Psoas muscle (tissue), 8 donors: ENCODE data around the gene DCAF4. TPM values are rescaled to one million over a fixed set of nuclear protein-coding genes. Genes with fewer than 3 reads are reported as not detected.

Source experiments
- ATAC-seq, 4 donors: fragments of 200-7000 bp; cut with Tn5 transposase; one replicate each; pipeline ENCODE4 v1.9.1; 2020; ENCODE audit warnings: moderate library complexity in 3 of 4, mild to moderate bottlenecking in 2 of 4
- DNase-seq, 2 donors: peaks; one replicate each; pipeline ENCODE4 v3.0.0-alpha.2; 2020
- H3K27ac ChIP-seq: fragments of 200-600 bp; one replicate; pipeline ENCODE4 v1.8.0; 2022
- H3K27me3 ChIP-seq, 3 donors: fragments of 200-600 bp in 1 of 3; one replicate each; pipeline versions ENCODE4 v1.6.1 to v1.8.0; 2013 to 2022; ENCODE audit warnings: low read length in 2 of 3, mild to moderate bottlenecking in 2 of 3, moderate library complexity in 1 of 3; ENCODE audit not compliant: insufficient read depth in 3 of 3
- H3K36me3 ChIP-seq, 2 donors: fragments of 200-600 bp in 1 of 2; one replicate each; pipeline versions ENCODE4 v1.6.1 to v1.8.0; 2013 to 2022; ENCODE audit warnings: low read depth in 1 of 2, mild to moderate bottlenecking in 1 of 2, moderate library complexity in 1 of 2; ENCODE audit not compliant: insufficient read depth in 1 of 2
- H3K4me1 ChIP-seq: fragments of 200-600 bp; one replicate; pipeline ENCODE4 v1.8.0; 2022
- H3K4me3 ChIP-seq: fragments of 200-600 bp; one replicate; pipeline ENCODE4 v1.8.0; 2022; ENCODE audit warnings: mild to moderate bottlenecking
- H3K9me3 ChIP-seq: fragments of 200-600 bp; one replicate; pipeline ENCODE4 v1.8.0; 2022
- WGBS, 3 donors: extraction: QIAGEN DNeasy Blood & Tissue Kit; methylation state at CpG; one replicate each; pipeline versions ENCODE4 v1.1.6 to v1.1.7; 2013; 5-methylcytosine and 5-hydroxymethylcytosine counted together
- intact Hi-C, 2 donors: fragments of 100-400 bp; cut with DNase I; formaldehyde crosslinking; loops; one replicate each; pipeline versions ENCODE4 v1.11.0 to v1.14.2; 2022
- polyA plus RNA-seq, 3 donors: library from polyadenylated mRNA; stranded (reverse); fragments of 200-250 nt; gene quantifications; one replicate each; pipeline ENCODE4 v1.2.3, GENCODE V29; 2013
- total RNA-seq, 4 donors: library from RNA; stranded (reverse); fragmentation: NEBNext Ultra II Directional in 2 of 4; extraction: Animal tissue kit (Norgen Biotek cat#: 25700) in 2 of 4; gene quantifications; one replicate each; pipeline versions ENCODE4 v1.2.1 to v1.2.4, GENCODE V29; 2021 to 2023
- TF ChIP-seq, protein P1 (sequence below): fragments of 200-600 bp; IDR thresholded peaks from one replicate; pipeline ENCODE4 v1.8.0; 2022; ENCODE audit warnings: antibody characterized with exemption
- donor health status: healthy with polysubstance abuse.
- donor health status: DM: no; HTN: no; CAD: no; lungs with moderate emphysema.
- donor health status: Bipolar disorder and iron deficiency.
- donor health status: healthy.
- donor health status: DM: yes; HTN: yes; CAD: no.
- donor health status: DM: no; HTN: no; CAD: no.
- donor health status: DM: no; HTN: no; CAD: no.
- donor health status: DM: yes; HTN: yes; CAD: no.

The DCAF4 gene
- total and polyA plus RNA-seq, 7 donors = 11.1 to 26.0 (median 18.1) TPM

DNA sequence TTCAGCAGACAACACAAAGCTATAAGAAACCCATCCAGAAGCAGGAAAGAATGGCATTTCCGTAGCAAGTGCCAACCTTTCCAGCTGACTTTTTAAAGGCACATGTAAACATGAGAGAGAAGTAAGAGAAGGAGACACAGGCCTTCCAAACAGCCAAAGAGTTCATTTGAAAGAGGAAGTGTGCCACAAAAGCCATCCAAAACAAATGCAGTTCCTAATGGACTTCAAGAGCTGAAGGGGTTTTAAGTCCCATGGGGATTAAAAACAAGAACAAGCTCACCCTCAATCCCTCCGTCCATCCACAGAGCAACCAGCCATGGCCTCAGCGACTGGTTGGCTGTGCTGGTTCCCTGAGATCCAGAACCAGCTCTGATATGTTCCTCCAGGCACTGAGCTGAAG lies 27.8 kb upstream of the DCAF4 start:
- intact Hi-C loops = no loop called here
- peak overlapping the region; percentile 62 for H3K27ac ChIP-seq
- ATAC-seq = no peak
- TF ChIP-seq, protein P1, sequence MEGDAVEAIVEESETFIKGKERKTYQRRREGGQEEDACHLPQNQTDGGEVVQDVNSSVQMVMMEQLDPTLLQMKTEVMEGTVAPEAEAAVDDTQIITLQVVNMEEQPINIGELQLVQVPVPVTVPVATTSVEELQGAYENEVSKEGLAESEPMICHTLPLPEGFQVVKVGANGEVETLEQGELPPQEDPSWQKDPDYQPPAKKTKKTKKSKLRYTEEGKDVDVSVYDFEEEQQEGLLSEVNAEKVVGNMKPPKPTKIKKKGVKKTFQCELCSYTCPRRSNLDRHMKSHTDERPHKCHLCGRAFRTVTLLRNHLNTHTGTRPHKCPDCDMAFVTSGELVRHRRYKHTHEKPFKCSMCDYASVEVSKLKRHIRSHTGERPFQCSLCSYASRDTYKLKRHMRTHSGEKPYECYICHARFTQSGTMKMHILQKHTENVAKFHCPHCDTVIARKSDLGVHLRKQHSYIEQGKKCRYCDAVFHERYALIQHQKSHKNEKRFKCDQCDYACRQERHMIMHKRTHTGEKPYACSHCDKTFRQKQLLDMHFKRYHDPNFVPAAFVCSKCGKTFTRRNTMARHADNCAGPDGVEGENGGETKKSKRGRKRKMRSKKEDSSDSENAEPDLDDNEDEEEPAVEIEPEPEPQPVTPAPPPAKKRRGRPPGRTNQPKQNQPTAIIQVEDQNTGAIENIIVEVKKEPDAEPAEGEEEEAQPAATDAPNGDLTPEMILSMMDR = no peak
- no peaks in the 10 kb centered on the region for H3K36me3 ChIP-seq
- no peak overlapping the region for H3K4me3 ChIP-seq
- DNase-seq = no peak
- 52 to 59% (median 57%) methylated on average over 3 of the region's 3 CpGs for WGBS, 3 donors
- H3K27me3 ChIP-seq = no peaks in the 10 kb centered on the region
- H3K4me1 ChIP-seq = peaks cover 26% of the 10 kb centered on the region
- H3K9me3 ChIP-seq = no peaks in the 10 kb centered on the region

- DNase-seq (no peak), ATAC-seq (peak; percentile 91 to 95 (median 94))
- H3K9me3 ChIP-seq = no peaks in the 10 kb centered on the region
- no peak overlapping the region for H3K4me3 ChIP-seq
- H3K4me1 ChIP-seq = peaks cover 24% of the 10 kb centered on the region
- WGBS, 3 donors = 26 to 41% (median 28%) methylated on average over 3 of the region's 3 CpGs
- no peaks in the 10 kb centered on the region for H3K36me3 ChIP-seq
- TF ChIP-seq, protein P1 = no peak
- intact Hi-C loops = loop anchor here in 1 of 2 donors (5.0 kb wide), 3 partner anchors 89 to 384 kb away; no protein-coding TSS in a partner anchor
- H3K27ac ChIP-seq = peak overlapping the region; percentile 85
- no peaks in the 10 kb centered on the region for H3K27me3 ChIP-seq
These were observed 24.9 kb upstream of the DCAF4 start for GRCh38 chr14:72901361-72901760.

- no peaks in the 10 kb centered on the region for H3K27me3 ChIP-seq
- TF ChIP-seq, protein P1 = no peak
- no peak overlapping the region for H3K4me3 ChIP-seq
- WGBS, 3 donors = 65 to 91% (median 74%) methylated on average over 5 of the region's 5 CpGs
- intact Hi-C loops = loop anchor here in 1 of 2 donors (5.0 kb wide), 3 partner anchors 91 to 386 kb away; no protein-coding TSS in a partner anchor
- ATAC-seq (no peak), DNase-seq (no peak)
- peaks cover 30% of the 10 kb centered on the region for H3K4me1 ChIP-seq
- H3K9me3 ChIP-seq = no peaks in the 10 kb centered on the region
- no peaks in the 10 kb centered on the region for H3K36me3 ChIP-seq
- peak overlapping the region; percentile 85 for H3K27ac ChIP-seq
These were observed 23.3 kb upstream of the DCAF4 start for GRCh38 chr14:72902801-72903530.

- no peak for ATAC-seq
- H3K36me3 ChIP-seq = no peaks in the 10 kb centered on the region
- intact Hi-C loops = loop anchor here in 1 of 2 donors (5.0 kb wide), 3 partner anchors 91 to 386 kb away; no protein-coding TSS in a partner anchor
- H3K4me3 ChIP-seq = no peak overlapping the region
- H3K9me3 ChIP-seq = no peaks in the 10 kb centered on the region
- no peak for DNase-seq
- H3K4me1 ChIP-seq = peaks cover 37% of the 10 kb centered on the region
- H3K27ac ChIP-seq = no peak overlapping the region
- TF ChIP-seq, protein P1 = no peak
- 46 to 95% (median 50%) methylated on average over 1 of the region's 1 CpG for WGBS, 3 donors
- H3K27me3 ChIP-seq = no peaks in the 10 kb centered on the region
These were observed 22.5 kb upstream of the DCAF4 start for GRCh38 chr14:72903716-72904115.
